OCI-LY7 (cell line): ENCODE data around the gene ANP32E. TPM values are rescaled to one million over a fixed set of nuclear protein-coding genes. Genes with fewer than 3 reads are reported as not detected.
A peak's percentile ranks its signal among the peaks of the same experiment; 100 is the strongest.

Experiments
- BruUV-seq: library from RNA; stranded (reverse); fragments of 400-500 nt; replicated peaks from 2 replicates; lab custom pipeline; 2021; lab: Mats Ljungman, UMichigan
- CTCF ChIA-PET: fragments of 300-600 bp; sonication (Branson Sonifier 250); formaldehyde crosslinking; loops from one replicate; lab custom pipeline; 2022; ENCODE audit warnings: antibody characterized with exemption; ENCODE audit not compliant: unreplicated experiment; lab: Charles Lee
- POLR2A ChIA-PET: fragments of 300-600 bp; sonication (Branson Sonifier 250); formaldehyde crosslinking; loops from one replicate; lab custom pipeline; 2022; ENCODE audit warnings: antibody characterized with exemption; lab: Charles Lee
- DNase-seq: peaks from one replicate; pipeline ENCODE4 v3.0.0-alpha.2; 2015; ENCODE audit warnings: low spot score
- H2AFZ ChIP-seq: fragments of 200-600 bp; sonication (generic), shearing (Covaris generic); 2 replicates; pipeline ENCODE4 v1.6.1; 2014; ENCODE audit warnings: mild to moderate bottlenecking, antibody characterized with exemption, low read length, moderate library complexity
- H3K27ac ChIP-seq: fragments of 200-600 bp; sonication (generic); 2 replicates; pipeline ENCODE4 v1.5.1; 2014; ENCODE audit warnings: mixed run types, low read depth, mild to moderate bottlenecking, moderate library complexity, low read length, inconsistent platforms; ENCODE audit not compliant: poor library complexity, severe bottlenecking
- H3K36me3 ChIP-seq: fragments of 200-600 bp; sonication (generic); 2 replicates; pipeline ENCODE4 v1.6.1; 2014; ENCODE audit warnings: mild to moderate bottlenecking, antibody characterized with exemption, low read length, moderate library complexity, mixed read lengths; ENCODE audit not compliant: insufficient read depth
- H3K4me1 ChIP-seq: fragments of 200-600 bp; sonication (generic); 2 replicates; pipeline ENCODE4 v1.5.1; 2014; ENCODE audit warnings: mild to moderate bottlenecking, low read length; ENCODE audit not compliant: insufficient read depth, poor library complexity, severe bottlenecking
- H3K4me2 ChIP-seq: fragments of 200-600 bp; sonication (generic); 2 replicates; pipeline ENCODE4 v1.6.1; 2014; ENCODE audit warnings: mild to moderate bottlenecking, low read length
- H3K4me3 ChIP-seq: fragments of 200-600 bp; sonication (generic); 2 replicates; pipeline ENCODE4 v1.5.1; 2014; ENCODE audit warnings: mild to moderate bottlenecking, low read depth, low read length; ENCODE audit not compliant: poor library complexity, severe bottlenecking
- H3K79me2 ChIP-seq: fragments of 200-600 bp; sonication (generic); 2 replicates; pipeline ENCODE4 v1.6.1; 2016; ENCODE audit warnings: low read depth, mild to moderate bottlenecking, low read length, moderate library complexity, mixed read lengths; ENCODE audit not compliant: insufficient read depth
- H3K9me2 ChIP-seq: fragments of 200-600 bp; sonication (generic); 2 replicates; pipeline ENCODE4 v1.6.1; 2016; ENCODE audit warnings: mild to moderate bottlenecking, low read length, mixed read lengths; ENCODE audit not compliant: insufficient read depth
- H3K9me3 ChIP-seq: fragments of 200-600 bp; sonication (generic); 2 replicates; pipeline ENCODE4 v1.6.1; 2014; ENCODE audit warnings: mild to moderate bottlenecking, mixed run types, low read length, mixed read lengths
- H4K20me1 ChIP-seq: fragments of 200-600 bp; sonication (generic); 2 replicates; pipeline ENCODE4 v1.6.1; 2014; ENCODE audit warnings: mild to moderate bottlenecking, antibody characterized with exemption, low read length, moderate library complexity, mixed read lengths; ENCODE audit not compliant: insufficient read depth
- CTCF ChIP-seq: fragments of 200-600 bp; sonication (generic); conservative IDR thresholded peaks from 2 replicates; pipeline ENCODE4 v1.5.1; 2014; ENCODE audit warnings: mild to moderate bottlenecking, antibody characterized with exemption, low read length, moderate library complexity, mixed read lengths
- EZH2phosphoT487 ChIP-seq: fragments of 200-600 bp; sonication (generic); IDR thresholded peaks from 2 replicates; pipeline ENCODE4 v1.6.1; 2018; ENCODE audit warnings: low read depth, borderline replicate concordance, mild to moderate bottlenecking, mixed run types, antibody characterized with exemption, low read length, moderate library complexity, mixed read lengths
- intact Hi-C: fragments of 100-400 bp; cut with micrococcal nuclease; formaldehyde crosslinking; loops from one replicate; pipeline ENCODE4 v1.10.0; 2022; ENCODE audit not compliant: unreplicated experiment
- total RNA-seq, 2 experiments: library from RNA; depleted of rRNA in 1 of 2; stranded (reverse); fragments of >200 nt in 1 of 2; shearing (Covaris generic) in 1 of 2; gene quantifications; 2 replicates each; pipeline ENCODE4 v1.2.3, GENCODE V29; 2014 to 2022

Gene ANP32E
- total RNA-seq, 2 experiments from 2014 or later, result 52.8 to 152 TPM

GRCh38 chr1:150192012-150192411 lies 43.9 kb downstream of the ANP32E start:
- no peaks in the 10 kb centered on the region for H3K9me2 ChIP-seq
- H3K4me2 ChIP-seq, result no peak overlapping the region
- no peak overlapping the region for H3K4me3 ChIP-seq
- no peak overlapping the region for H2AFZ ChIP-seq
- CTCF ChIA-PET, result no interaction called here
- no peak for DNase-seq
- no peaks in the 10 kb centered on the region for H3K9me3 ChIP-seq
- no peaks in the 10 kb centered on the region for H3K79me2 ChIP-seq
- H4K20me1 ChIP-seq, result no peaks in the 10 kb centered on the region; the same call in 1 of the 2 replicates
- intact Hi-C loops, result no loop called here
- no peak for TF ChIP-seq CTCF
- TF ChIP-seq EZH2phosphoT487, result no peak
- H3K36me3 ChIP-seq, result no peaks in the 10 kb centered on the region
- peaks cover 7% of the 10 kb centered on the region for H3K4me1 ChIP-seq
- no TSS peak for BruUV-seq
- POLR2A ChIA-PET, result no interaction called here
- no peak overlapping the region for H3K27ac ChIP-seq

GRCh38 chr1:150187560-150187931 lies 48.4 kb downstream of the ANP32E start:
- intact Hi-C loops, result loop anchor here (1.0 to 5.0 kb wide), 2 partner anchors 225 to 295 kb away; no protein-coding TSS in a partner anchor
- no peak for DNase-seq
- Histone ChIP-seq H4K20me1 (no peaks in the 10 kb centered on the region; the same call in 1 of the 2 replicates), H3K4me1 (peaks cover 11% of the 10 kb centered on the region), H3K9me2 (no peaks in the 10 kb centered on the region), H3K27ac (no peak overlapping the region), H3K4me2 (no peak overlapping the region), H3K79me2 (no peaks in the 10 kb centered on the region), H2AFZ (peak overlapping the region; percentile 27), H3K9me3 (no peaks in the 10 kb centered on the region), H3K36me3 (no peaks in the 10 kb centered on the region), H3K4me3 (no peak overlapping the region)
- POLR2A ChIA-PET, result interaction anchor here (0.6 to 1.7 kb wide), 9 partner anchors 30 to 300 kb away, joined by 3 to 18 read pairs (median 3); a partner anchor contains a TSS
- CTCF ChIA-PET, result interaction anchor here (0.9 to 1.4 kb wide), 4 partner anchors 17 to 120 kb away, joined by 3 to 6 read pairs (median 4); partner anchors contain the start of gene VPS45
- no TSS peak for BruUV-seq
- TF ChIP-seq EZH2phosphoT487 (no peak), CTCF (peak; percentile 46)
